ENCODE data around the gene CHCHD10.

CHCHD10 gene

DNA sequence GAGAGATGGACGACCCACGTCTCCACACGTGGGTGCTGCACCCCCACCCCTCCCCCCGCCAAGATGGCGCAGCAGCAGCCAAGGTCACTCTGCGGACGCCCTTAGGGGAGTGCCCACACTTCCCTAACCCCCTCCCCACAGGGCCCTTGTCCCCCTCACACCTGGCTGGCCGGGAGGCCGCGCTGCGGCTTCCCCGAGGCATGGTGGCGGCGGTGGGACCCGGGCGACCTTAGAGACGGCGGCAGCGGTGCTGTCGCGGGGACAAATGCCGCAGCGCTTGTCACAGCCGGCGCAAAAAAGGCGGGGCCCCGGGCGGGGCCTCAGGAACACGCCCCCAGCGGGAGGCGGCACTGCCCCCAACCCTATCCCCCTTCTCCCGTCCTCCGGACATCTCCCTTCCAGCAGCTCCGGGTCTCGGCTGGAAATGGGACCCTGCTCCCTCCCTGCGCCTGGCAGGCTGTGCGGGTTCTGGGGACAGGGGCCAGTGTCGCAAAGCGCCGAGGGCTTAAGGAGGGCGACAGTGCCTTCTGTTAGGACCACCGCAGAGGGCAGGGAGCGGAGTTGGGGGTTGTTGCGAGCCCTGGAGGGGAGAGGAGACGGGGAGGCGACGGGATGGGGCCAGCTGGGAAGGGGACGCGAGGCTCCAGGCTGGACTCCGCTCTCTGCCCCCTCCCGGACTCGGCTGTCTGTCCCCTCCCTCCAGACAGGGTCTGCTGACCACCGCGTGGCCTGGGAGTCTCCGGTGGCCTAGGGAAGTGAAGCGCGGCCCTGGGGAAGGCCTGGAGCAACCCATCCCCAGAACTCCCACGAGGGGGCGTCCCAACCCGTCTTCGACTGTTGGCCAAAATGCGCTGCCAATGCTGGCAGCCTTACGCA is at the start of gene CHCHD10:
TSS of gene CHCHD10 (minus strand) at position 300 of the 876 bp plus-strand sequence. CDS start at position 202, 98 bp downstream.
- DNase-seq, result peak; percentile 63

DNA sequence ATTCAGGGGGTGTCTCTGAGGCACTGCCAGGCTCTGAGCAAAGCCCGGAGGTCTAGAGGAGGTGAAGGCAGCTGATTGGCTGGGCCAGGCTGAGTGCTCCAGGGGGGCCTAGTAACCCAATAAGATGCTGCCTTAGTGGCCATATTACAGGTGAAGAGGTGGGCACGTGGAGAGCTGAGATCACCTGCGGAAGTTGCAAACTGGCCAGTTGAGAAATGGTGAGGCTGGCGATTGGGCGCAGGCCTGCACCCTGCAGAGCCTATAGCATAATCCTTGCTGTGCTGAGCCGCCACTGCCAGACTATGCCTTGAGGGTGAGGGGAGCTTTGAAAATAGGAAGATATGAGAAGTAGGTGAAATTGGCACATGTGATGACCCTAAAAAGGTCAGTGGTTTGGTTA is 49.4 kb upstream of the CHCHD10 start:
- DNase-seq, result no peak

DNA sequence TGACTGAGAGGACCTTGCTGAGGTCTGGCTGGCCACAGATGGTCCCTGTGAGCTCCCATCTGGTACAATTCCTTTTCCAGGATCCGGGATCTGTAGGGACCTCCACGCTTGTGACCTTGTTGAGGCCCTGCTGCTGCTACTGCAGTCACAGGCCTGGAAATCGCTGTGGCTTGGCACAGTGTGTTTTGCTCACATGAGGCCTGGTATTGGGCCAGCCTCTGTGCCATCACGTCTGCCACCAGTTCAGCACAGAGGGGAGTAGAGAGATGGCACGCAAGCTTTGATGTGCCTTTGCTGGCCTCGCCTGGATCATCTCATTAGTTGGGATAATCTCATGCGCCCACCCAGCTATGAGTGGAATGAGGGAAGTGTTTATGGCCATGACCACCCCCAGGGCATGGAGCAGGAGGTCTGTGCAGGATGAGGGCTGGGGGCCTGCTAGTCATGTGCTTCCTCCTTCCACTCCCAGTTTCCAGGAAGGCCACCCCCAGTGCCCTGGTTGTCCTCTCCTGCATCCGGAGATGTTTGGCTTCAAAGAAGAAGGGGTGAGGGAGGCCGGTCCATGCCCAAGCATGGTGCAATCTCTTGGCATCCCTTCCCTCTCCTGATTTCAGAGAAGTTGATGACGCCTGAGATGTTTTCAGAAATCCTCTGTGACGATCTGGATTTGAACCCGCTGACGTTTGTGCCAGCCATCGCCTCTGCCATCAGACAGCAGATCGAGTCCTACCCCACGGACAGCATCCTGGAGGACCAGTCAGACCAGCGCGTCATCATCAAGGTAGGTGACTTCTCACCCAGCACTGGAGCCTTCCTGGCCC is 48.6 kb upstream of the CHCHD10 start:
- DNase-seq, result no peak

DNA sequence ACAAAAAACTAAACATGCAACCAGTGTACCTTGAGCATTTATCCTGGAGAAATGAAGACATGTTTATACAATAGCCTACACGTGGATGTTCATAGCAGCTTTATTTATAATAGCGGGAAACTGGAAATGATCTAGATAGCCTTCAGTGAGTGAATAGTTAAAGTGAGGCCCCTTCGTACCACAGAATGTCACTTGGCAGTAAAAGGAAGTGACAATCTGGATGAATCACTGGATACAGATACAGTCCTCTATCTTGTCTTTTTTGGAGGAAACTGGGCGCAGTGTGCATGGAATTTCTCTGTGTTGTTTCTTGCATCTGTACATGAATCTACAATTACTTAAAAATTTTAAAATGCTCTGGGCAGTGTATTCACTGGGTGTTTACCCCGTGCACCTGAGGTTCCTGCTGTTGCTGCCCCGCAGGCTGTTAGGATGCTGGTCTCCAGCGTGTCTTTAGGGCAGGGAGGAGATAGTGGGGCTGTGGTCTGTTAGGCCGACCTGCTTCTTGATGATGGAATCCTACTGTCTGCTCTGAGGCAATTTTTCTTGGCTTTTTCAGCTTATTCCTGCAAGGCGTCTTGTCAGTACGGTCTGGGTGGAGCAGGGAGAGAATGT is 47.9 kb upstream of the CHCHD10 start:
- no peak for DNase-seq

GRCh38 chr22:23812378-23812777 is 44.6 kb upstream of the CHCHD10 start:
- DNase-seq, result no peak

- DNase-seq, result no peak
Measured at GRCh38 chr22:23806837-23807236, 39.1 kb upstream of the CHCHD10 start.

DNA sequence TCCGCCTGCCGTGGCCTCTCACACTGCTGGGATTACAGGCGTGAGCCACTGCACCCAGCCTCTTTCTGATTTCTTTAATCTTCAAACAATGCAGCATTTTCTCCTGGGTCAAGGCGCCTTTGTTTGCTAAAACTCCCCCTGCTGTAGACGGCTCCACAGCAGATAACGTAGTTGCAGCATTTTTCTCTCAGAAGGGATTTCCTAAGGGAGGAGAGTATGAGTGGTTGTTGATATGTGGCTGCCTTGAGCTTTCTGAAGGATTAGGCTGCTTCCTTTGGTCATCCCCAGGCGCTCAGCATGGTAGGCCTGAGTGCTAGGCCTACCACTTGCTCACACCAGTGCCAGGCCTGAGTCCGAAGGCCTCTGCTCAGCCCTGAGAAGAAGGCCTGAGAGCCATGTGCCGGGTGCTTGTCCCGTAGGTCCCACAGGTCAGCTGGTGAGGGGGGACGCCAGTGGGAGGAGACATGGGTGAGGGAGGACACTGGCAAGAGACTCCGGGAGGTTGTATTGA is 37.1 kb upstream of the CHCHD10 start:
- DNase-seq, result no peak

GRCh38 chr22:23803001-23803819 is 35.4 kb upstream of the CHCHD10 start:
- DNase-seq, result no peak

DNA sequence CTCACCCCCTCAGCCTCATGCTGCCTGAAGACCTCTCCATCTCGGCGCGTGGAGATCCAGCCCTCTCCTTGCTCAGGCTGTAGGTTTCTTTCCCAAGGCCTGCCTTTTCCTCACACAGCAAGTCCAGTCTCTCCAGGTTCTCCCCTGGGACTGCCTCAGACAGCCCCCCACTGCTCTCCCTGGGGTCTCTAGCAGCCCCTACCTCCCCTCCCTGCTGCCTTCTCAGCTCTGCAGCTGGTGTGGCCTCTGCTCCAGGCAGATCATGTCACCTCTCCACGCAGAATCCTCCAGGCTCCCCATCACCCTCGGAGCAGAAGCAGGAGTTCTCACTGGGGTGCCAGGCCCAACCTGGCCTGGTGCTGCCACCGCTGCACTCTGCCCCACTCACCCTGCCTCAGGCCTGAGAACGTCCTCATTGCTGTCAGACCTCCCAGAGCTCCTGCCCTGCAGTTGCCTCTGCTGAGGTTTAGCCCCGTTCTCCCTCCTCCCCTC is 34.2 kb upstream of the CHCHD10 start:
- no peak for DNase-seq

DNA sequence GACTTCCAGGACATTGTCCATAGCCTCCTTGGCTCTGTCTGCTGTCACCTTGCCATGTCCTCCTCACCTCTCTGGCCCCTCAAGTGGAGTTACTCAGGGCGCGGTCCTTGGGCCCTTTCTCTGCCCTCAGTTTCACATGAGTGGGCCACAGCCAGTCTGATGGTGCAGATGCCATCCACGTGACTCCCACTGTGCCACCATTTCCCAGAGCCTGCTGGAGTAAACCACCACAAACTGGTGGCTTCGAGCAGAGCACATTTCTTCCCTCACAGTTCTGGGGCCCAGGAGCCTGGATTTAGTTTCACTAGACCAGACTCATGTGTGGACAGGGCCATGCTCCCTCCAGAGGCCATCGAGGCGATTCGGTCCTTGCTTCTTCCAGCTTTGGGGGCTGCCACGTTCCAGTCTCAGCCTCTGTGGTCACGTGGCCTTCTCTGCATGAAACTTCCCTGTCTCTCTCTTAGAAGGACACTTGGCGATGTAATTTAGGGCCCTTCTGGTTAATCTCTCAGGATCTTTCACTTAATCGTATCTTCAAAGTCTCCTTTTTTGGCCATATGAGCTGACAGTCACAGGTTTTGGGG is 33.6 kb upstream of the CHCHD10 start:
- no peak for DNase-seq

- DNase-seq, result no peak
Measured at GRCh38 chr22:23800297-23801237, 32.8 kb upstream of the CHCHD10 start.

DNA sequence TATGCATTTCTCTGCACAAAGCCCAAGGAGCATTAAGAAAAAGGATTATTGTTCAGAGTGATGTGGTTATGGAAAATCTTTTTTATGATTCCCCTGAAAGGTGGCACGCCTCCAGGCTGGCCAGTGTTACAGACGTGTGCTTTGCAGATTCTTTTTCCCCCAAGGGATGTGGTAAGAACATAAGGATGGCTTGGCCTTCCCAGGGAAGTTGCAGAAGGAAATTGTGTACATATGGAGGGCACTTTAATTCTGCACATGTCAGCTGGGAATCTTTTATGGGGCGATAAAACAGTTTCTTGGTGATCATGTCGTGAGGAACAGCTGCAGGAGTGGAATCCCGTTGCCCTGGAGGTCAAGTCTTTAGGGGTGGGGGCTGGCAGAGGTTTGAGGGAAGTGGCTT is 28.7 kb upstream of the CHCHD10 start:
- no peak for DNase-seq

DNA sequence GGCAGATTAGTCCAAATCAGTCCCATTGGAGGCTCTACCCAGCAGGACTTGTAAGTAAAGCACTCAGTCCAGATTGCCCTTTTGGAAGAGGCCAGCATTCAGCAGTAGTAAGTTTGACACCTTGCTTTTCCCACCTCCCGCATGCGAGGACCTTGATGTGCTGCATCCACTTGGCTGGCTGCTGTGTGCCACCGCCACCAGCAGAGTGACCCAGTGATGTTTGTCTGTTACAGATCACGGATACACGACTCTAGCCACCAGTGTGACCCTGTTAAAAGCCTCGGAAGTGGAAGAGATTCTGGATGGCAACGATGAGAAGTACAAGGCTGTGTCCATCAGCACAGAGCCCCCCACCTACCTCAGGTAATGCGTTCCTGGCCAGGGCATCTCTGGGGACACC is 25.6 kb upstream of the CHCHD10 start:
- no peak for DNase-seq

DNA sequence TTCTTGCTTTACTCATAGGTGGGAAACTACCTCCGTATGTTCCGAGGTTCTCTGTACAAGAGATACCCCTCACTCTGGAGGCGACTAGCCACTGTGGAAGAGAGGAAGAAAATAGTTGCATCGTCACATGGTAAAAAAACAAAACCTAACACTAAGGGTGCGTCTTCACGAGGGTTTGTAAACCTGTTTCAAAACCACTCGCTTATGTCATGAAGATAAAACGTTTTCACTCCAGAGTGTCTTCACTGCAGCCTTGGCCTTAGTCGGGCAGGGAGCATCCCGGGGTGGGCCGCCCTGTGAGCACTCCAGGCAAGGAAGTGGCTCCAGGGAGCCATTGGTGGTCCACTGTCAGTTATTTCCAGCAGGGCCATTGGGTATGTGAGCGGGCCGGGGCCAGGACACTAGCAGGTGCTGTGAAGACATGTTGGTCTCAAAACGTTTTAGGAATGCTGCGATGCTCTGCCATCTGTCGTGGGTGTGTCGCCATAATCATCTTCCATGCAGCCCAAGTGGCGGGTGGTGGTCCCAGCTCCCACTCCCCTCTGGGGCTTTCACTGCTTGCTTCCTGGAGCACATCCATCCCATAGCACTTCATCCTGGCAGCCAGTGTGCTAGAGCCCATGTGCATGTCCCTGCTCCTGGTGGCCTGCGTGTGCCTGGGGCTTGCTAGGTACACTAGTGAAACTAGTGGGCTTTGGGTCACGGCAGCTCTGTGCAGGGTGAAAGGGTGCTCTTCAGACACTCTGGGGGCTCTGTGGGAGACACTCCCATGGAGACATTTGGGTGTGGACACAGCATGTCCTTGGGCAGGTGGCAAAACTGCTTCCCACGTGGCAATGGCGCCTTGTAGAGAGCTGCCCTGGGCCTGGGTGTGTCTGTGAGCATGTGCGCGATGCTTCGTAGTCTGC is 24.2 kb upstream of the CHCHD10 start:
- no peak for DNase-seq

- DNase-seq, result no peak
Measured at GRCh38 chr22:23790819-23791737, 23.3 kb upstream of the CHCHD10 start.

GRCh38 chr22:23789638-23790037 is 21.9 kb upstream of the CHCHD10 start:
- DNase-seq, result no peak

- peak; percentile 59 for DNase-seq
Measured at GRCh38 chr22:23789121-23789520, 21.3 kb upstream of the CHCHD10 start.

DNA sequence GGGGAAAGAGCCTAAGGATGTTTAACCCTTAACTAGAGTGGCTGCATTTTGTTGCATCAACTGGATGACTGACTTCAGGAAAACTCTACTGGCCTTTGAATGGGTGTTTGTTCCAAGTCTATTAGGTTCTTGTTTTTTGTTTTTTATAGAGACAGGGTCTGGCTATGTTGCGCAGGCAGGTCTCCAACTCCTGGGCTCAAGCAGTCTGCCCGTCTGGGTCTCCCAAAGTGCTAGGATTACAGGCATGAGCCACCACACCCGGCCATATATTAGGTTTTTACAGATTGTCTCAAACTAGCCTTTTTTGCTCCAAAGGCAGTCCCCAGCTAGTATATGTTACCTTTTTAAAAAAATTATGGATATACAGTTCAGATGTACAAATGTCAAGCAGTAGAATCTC is 20.1 kb upstream of the CHCHD10 start:
- DNase-seq, result no peak

DNA sequence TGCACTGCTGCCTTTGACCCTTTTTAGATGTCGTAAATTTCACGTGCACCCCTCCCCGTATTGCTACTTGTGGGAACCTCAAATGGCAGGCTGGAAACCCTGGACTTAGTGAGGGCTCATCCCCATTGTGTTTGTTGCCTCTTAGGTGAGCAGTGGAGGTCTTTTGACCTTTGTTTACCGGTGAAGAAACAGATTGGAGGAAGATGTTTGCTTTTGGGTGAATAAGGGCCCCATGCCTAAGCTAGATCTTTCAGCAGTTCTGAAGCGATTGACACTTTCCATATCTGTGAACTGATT is 19.8 kb upstream of the CHCHD10 start:
- no peak for DNase-seq
